GM21390 (cell line): ENCODE data around the gene HES1.

ENCODE experiments used
- ATAC-seq: cut with Tn5 transposase; IDR thresholded peaks from one replicate; pipeline ENCODE4 v1.9.1; 2021; ENCODE audit not compliant: unreplicated experiment

The HES1 gene

DNA sequence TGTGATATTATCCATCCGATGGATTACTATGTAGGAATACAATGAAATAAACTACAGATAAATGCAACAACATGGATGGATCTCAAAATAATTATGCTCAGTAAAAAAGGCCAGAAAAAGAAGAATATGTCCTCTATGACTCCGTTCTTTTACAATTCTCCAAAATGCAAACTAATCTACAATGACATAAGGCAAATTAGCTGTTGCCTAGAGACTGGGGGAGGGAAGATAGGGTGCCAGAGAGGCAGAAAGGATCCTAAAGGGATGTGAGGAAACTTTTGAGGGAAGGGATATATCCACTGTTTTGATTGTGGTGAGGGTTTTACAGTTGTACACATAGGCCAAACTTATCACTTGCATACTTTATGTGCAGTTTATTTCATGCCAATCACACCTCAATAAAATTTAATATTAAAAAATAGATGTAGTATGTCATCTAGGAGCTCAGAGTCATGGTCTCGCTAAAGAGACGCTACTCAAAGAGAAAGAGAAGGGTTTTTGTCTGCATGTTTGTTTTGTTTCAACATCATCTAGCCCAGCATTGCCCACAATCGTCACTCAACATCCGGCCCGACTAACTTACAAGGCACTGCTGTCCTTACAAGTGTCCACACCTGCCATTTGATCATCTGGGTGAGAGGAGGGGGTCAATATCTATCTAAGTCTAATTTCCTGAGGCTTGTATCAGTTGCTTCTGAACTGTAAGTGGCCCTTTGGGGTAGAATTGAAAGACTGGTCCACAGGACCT is 29.5 kb downstream of the HES1 start:
- ATAC-seq, result no peak

DNA sequence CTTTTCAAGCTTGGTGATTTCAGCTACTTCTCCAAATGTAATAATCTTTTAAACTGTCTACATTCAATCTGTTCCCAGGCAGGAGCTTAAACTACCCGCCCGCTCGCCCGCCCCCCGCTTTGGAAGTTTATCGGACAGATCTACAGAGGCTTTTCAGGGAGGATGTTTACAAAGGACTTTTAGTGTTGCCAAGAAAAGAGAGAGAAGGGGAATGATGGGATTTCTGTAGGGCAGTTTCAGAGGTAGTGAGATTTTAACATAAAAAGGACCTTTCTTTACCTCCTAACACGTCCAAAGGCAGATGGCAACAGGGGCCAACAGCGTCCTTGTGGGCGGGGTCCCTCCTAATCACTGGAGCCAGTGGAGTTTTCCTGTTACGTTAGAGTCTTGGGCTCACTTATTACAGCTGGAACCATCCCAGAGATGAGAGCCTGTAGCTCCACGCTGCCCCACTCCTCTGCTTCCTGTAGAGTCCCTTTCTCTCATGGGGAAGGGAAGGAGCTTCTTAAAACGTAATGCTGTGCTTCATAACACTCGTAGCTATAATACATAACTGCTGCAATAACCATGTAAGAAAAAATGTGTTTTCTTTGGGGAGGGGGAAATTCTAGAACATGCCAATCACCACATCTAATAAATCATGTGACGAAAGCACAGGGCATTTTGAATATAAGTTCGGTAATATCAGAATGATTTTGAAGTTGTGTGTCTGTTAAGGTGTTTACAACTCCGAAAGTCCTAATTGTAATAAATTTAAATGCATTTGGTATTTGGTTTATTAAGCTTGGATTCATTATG is 30.9 kb downstream of the HES1 start:
- no peak for ATAC-seq

DNA sequence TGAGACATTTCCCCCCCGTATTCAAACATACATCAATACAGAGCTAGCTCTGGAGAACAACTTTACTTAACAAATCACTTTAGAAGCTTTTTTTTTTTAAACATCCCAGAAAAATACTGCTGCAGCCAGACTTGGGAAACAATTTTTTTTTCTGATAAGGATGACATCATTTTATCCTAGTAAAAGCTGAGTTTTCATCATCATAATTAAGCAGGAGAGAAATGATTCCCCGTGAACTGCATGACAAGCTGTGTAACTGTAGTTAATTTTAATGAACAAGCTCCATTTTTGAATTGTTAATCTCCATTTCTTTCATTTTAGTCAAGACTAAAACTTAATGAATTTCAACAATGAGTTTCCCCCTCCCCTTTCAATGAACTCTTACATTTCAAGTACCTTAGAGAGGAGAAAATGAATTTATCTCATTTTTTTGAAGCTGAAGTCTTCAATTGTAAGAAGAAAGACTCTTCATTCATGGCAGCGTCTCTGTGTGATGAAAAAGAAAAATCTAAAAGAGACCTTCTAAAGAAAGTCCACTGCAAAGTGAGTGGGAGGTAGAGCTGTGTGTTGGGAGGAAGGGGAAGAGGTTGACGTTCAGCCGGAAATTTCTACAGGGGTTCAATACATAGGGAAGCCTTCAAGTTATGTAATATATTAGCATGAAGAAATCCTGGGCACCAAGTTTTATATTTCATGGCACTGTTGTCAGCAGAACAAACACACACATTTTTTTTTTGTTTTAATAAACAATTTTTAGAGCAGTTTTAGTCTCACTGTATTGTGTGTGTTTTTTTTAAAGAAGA is 31.7 kb downstream of the HES1 start:
- no peak for ATAC-seq

DNA sequence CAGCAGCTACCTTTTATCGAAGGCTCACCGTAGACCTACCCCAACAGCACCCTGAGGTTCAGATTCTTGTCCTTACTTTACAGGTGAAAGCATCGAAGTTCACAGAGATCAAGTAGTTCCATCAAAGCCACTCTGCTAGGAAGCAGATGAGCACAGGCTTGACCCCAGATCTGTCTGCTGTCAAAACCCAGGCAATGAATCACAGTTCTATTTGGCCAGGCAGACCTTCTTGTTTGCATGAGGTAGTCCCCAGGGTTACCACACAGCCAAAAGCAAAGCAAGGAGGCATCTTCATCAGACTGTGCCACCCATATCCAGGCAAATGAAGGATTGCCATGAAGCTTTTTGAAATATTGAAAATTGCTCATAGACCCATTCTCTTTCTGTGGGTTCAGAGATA is 33.0 kb downstream of the HES1 start:
- no peak for ATAC-seq

DNA sequence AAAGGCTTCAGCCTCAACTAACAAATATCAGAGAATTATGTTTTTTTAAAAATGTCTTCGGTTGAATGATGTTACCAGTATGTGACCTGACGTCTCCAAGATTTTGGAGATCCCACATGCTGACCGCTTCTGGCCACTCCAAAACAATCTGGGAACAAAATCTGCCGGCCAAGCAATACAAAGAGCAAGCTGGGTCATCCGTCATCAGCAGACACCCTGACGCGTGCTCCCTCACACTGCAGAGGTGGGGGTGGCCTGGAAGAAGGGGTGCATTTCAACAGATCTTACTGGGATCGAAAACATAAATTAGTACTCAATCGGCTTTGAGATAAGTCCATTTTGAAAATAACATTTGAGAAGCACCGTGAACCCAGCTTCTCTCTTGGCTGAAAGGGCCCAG is 33.6 kb downstream of the HES1 start:
- no peak for ATAC-seq

DNA sequence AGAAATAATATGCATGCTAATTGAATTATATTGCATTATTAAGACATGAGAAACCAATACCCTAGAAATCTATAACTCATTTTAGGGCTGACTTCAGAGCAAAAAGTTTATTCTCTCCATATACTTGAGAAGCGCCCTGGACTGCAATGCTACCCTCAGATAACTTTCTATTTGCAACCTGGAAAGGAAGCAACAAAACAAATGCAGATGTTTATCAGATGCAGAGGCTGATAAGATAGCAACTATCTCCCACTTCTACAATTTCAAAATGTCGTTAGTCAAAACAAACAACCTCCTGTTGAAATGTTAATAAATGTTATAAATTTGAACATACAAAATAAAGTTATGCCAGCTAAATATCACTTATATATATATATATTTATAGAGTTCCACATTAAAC is 34.8 kb downstream of the HES1 start:
- no peak for ATAC-seq

DNA sequence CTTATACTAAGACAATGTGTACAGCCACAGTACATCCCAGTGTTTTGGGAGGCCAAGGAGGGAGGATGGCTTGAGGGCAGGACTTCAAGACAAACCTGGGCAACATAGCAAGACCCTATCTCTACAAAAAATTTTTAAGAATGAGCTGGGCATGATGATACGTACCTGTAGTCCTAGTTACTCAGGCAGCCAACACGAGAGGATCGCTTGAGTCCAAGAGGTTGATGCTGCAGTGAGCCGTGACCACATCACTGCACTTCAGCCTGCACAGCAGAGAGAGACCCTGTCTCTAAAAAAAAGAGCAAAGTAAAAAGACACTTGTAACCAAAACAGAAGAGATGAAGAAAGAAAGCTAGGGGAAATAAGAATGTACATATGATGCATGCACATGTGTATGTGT is 38.5 kb downstream of the HES1 start:
- ATAC-seq, result no peak

DNA sequence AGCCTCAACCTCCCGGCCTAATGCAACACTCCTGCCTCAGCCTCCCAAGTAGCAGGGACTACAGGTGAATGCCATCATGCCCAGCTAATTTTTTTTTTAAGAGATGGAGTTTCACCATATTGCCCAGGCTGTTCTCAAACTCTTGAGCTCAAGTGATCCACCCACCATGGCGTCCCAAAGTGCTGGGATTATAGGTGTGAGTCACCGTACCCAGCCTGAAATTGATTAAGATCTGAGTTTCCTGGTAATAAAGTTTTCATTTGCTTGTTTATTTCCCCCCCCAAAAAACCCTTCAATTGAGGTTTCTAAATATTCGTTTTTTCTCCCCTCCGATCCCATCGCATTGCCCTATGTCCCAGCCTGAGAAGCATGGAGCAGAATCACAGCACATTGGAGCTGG is 39.0 kb downstream of the HES1 start:
- no peak for ATAC-seq

DNA sequence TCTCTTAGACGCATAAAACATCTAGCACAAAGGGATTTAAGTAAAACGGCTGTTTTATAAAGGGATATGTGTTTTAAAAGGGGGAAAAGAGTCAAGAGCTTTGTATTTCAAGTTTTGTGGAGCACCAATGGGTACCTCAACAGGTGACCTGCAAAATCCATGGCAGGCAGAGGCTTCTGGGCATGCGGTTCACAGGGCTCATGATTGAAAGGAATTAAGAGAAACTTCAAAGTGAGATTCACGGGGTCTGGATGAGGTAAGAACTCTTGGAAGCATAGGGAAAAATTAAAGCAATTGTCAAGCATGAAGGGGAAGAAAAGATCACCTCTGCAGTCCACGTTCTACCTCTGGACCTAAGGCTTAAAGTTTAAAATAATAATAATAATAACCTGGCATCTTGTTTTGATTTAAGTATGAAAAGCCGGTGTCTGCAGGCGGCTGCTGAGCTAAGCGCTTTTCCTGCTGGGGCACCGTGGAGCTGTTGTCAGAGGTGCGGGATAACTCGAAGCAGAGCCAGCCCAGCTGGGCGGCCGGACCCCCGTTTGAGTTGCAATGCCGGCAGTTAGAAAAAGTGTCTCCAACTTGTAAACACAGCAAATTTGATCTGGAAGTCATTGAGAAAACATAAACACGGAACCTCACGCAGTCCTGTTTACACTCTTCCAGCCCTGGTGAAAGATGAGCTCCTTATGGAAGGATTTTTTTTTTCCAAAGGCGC is 40.5 kb downstream of the HES1 start:
- ATAC-seq, result no peak

DNA sequence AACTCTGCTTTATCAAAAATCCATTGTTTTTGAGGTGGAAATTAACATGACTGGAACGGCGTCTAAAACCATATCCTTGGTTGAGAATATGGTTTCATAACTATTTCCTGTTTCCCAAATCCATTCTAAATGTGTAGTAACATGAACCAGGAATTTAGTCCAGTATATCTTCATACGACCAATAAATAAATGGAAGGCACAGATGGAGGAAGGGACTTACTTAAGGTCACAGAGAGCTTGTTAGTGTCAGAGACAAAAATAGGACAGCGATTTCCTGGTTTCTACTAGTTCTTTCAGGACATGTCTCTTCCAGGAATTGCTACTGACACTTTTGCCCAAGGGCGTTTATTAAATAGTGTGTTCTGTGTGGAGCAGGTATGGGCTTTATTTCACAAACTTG is 41.2 kb downstream of the HES1 start:
- no peak for ATAC-seq

DNA sequence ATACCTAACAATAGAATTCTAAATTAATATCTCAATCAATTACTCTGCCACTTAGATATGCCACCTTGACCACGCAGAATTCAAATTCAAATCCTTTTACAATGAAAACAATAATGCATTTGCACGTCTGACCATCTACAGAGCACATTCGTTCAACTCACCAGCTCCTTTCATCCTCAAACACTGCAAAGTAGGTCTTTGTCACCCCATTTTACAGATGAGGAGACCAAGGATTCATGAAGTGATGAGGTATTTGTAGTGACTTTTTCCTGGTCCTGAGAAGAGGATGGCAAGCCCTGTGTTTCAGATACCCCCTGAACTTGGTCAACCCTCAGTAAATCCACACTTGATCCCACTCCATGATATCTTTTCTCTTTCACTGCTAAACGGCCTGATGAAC is 42.2 kb downstream of the HES1 start:
- no peak for ATAC-seq

DNA sequence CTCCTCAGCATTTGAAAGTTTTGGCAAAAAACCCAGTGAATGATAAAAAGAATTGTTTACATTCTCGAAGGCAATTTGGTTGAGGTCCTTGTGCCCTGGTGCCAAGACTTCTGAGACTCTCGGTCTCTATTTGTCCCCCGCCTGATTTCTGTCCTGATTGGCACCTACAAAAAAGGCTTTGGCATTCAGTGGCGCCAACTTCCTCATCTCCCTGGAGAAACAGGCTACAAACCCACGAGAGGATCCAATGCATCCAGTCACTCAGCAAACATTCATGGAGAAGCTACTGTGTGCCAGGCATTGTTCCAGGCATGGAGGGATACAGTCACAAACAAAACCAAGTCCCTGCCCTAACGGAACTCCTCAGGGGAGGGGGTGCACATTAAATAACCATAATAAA is 42.7 kb downstream of the HES1 start:
- ATAC-seq, result no peak

DNA sequence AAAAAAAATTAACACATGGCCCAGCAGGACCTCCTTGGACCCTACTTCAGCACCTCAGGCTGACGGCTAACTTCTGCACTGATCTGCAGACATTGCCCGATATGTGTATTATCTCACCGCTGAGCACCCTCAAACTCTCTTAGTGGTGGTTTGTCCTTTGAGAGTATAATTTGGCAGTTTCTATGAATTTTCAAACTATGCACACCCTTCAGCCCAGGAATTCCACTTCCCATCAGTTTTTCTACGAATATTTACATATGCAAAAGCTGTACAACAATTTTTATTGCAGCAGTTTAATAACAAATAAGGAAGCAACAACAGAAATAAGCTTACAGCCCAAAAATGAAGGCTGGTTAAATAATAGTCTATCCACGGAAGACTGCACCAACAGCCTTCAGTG is 44.6 kb downstream of the HES1 start:
- no peak for ATAC-seq

DNA sequence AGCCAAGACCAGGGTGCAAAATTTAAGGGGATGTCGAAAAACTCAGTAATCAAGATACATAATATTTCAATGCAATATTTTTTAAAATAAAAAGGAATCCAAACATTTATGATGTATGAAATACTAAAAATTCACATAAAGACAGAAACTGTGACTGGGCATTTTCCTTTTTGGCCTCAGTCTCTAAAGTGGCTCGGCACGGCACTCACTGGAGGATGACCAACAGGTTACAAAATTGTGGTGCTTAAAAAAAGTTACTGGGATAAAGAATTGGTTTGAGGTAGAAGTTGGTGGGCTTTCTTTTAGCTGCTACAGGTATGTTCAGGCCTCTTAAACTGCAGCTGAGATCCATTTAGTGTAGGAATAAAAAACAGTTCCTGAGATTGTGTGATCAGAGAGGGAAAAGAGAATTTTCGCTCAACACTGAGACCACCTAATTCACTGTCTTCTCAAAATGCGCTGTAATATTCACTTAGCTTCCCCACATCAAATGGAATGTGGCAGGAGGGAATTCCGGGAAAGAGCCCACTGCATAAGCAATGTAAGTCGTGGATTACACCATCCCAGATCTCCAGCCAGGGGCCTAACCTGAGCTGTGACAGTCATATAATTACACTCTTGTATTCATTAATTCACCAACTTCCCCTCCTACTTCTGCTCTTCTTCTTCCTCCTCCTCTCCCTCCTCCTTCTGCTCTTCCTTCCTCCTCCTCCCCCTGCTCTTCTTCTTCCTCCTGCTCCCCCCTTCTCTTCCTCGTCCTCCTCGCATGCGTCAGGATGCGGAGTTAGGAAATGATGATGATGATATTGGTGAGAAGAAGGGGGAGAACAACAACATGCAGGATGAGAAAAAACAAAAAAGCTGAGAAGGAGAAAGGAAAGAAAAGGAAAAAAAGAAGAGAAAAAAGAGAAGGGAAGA is 45.9 kb downstream of the HES1 start:
- no peak for ATAC-seq

DNA sequence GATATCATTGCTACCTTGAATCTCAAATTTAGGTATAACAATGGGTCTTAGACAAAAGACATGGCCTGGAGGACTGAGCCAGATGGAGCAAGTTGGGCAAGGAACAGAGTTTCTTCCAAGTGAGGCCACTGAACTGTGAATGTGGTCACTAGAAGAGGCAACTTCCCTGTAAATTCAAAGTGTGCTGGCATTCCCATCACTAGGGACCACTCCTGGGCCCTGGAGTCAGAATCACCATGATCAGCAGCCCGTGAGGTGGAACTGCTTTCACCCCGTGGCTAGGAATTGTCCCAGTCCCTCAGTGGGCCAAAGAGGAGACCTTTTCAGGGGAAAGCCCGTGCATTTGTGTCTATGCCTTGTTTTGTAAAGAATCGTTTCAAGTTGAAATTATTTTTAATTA is 47.3 kb downstream of the HES1 start:
- no peak for ATAC-seq

DNA sequence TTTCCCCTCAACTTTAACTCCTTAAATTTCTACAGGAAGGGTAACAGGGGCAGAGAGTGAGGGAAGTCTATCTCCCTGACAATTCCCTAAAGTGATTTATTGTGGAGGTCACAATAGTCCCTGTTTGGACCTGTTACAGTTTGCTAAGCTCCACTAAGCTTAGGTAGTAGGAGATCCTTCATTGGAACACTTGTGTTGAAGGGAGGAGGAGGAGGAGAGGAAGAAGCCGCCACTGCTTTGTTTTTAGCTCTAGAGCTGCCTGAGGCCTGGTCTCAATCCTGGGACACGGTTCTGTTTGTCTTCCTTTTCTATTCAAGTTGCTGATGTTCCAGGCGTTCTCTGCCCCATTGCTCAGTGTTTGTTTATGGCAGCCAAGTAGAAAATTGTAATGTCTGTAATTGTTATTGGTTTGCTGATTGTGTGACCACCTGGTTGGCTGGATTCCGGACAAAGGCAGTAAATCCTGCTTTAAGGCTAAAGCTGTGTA is 48.4 kb downstream of the HES1 start:
- no peak for ATAC-seq

DNA sequence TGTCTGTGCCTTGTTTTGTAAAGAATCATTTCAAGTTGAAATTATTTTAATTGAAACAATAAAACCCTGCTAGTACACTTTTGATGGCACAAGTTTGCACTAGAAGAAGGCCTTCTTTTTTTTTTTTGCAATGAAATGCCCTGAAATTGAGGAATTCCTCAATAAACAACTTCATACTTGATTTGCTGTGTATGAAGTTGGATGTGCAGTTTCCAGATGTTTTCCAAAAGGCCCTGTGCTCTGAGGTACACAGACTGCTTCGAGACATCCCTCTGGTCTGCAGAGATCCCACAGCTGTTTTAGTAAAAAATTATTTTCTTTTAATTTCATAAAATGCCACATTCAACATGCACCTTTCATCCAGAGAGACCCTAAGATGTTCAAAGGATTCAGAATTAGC is 48.9 kb downstream of the HES1 start:
- ATAC-seq, result no peak

DNA sequence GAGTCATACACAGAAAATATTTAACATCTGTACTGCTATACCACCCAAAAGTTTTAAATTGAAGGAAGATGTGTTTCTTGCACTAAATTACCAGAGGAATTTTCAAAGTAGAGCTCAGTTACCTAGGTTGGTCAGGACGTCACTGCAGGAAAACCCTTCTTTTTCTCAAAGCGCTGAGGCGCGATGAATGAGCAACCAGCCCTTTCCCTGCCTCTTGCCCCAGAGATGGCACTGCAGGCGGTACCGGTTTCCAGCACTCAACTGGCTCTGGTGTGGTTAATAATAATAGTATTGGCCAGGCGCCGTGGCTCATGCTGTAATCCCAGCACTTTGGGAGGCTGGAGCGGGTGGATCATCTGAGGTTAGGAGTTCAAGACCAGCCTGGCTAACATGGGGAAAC is 49.3 kb downstream of the HES1 start:
- ATAC-seq, result no peak

DNA sequence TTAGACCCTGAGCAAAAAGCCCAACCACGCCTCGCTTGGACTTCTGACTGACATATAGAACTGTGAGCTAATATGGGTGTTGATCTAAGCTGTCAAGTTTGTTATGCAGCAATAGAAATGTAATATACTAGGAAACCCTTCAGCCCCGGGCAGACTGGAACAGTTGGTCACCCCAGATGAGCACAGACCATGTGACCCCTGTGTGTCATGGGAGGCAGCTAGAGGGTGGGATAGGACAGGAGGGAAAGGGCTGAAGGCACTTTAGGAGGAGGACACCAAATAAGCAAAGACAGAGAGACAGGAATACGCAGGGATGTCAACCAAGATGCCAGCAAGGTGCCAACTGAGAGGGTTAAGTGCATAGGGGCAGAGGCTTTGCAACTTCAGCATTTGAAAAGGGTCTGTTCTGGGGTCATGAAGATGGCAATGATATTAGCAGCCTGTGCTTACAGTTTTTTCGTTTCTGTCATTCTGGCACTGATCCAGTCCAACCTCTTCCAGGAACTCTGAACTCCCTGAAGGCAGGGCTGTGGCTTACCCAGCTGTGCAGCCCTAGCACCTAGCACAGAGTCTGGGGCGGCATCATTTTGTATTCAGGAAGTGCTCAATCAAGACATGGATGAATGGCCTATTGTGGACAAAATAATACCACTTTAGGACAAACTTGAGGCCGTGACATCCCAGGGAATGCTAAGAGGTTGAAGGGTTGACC is 51.4 kb downstream of the HES1 start:
- ATAC-seq, result no peak
